Erythroblast (primary cell): ENCODE data around the gene CASQ2.

Experiments
- GATA1 ChIP-seq: IDR thresholded peaks from 2 replicates; pipeline ENCODE4 v1.6.1; 2011; ENCODE audit warnings: low read depth, mild to moderate bottlenecking, control low read depth, low read length, moderate library complexity
- POLR2A ChIP-seq: IDR thresholded peaks from 2 replicates; pipeline ENCODE4 v1.6.1; 2011; ENCODE audit warnings: mild to moderate bottlenecking, low read length

GRCh38 chr1:115702959-115703358 lies 65.6 kb downstream of the CASQ2 start:
- TF ChIP-seq POLR2A (no peak), GATA1 (no peak)
